ENCODE data around the gene EDIL3.

EDIL3 gene

GRCh38 chr5:84253946-84254345 lies 130.7 kb downstream of the EDIL3 start:
- H3K4me3 ChIP-seq (ENCODE audit: control insufficient read depth, low read depth, low read length), result no peak overlapping the region
- no peak for DNase-seq (ENCODE audit: low read depth)
- no peak for TF ChIP-seq CTCF (conservative IDR thresholded peaks at IDR 0.05; ENCODE audit: control insufficient read depth, insufficient read depth, low read depth, low read length)

DNA sequence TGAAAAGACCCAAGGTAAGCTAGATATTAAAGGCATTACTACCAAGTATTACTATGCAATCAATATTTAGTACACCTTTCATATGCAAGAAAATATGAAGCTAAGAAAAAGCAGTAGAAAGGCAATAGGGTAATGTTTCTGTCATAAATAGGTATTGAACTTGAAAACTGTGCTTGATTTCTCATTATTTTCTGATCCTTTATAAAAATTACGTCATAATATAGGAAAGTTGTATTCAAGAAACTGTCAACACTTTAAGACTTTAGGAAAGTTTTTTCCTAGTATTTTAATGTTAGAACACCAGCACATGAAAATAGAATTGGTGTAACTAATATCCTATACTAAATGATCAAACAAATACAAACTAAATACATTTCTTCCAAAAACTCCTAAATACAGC lies 133.2 kb downstream of the EDIL3 start:
- TF ChIP-seq CTCF (conservative IDR thresholded peaks at IDR 0.05; ENCODE audit: control insufficient read depth, insufficient read depth, low read depth, low read length), result no peak
- no peak for DNase-seq (ENCODE audit: low read depth)
- H3K4me3 ChIP-seq (ENCODE audit: control insufficient read depth, low read depth, low read length), result no peak overlapping the region

DNA sequence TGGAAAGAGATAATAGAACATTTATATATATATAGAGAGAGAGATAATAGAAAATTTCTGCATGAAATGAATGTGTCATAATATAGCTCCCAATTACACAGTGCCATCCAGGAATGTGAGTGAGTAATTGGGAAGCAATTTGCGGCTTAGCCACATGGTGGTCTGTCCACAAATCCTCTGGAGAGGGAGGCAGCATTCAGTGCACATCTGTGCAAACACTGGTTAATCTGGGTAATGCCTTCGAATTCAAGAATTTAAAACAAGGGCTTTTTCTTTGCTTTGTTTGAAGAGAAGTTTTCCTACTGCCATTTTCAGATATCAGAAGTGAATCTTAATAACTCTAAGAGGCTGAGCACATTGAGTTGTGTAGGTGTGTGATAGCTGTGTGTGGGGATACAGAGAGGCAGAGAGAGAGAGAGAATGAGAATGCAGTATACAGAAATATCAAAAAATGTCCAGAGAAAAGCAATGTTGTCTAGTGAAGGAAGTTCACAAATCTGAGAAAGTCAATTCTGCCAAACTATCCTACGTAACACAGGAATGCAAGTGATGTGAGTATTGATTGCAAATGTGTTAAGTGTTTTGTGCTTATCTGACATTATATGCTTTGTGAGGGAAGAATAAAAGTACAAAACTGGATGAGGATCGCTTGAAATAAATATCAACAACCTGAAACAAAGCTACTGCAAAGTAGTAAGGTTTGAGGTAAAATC lies 134.6 kb downstream of the EDIL3 start:
- DNase-seq (ENCODE audit: low read depth), result peak; percentile 79
- no peak for TF ChIP-seq CTCF (conservative IDR thresholded peaks at IDR 0.05; ENCODE audit: control insufficient read depth, insufficient read depth, low read depth, low read length)
- no peak overlapping the region for H3K4me3 ChIP-seq (ENCODE audit: control insufficient read depth, low read depth, low read length)

DNA sequence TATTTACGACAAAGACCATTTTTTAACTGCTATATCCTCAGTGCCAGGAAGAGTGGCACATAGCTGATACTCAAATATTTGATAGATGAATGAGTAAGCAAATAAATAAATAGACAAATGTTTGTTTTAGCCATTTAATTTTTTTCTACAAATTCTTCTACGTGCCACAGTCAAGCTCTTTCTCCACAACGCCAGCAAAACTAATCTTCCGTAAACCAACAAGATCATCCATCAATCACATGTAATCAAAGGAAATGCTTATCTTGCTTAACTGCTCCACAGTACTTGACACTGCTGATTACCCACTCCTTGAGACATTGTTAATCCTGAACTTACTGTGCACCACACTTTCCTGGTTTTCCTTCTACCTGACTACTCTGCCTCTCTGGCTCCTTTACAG lies 136.7 kb downstream of the EDIL3 start:
- no peak overlapping the region for H3K4me3 ChIP-seq (ENCODE audit: control insufficient read depth, low read depth, low read length)

GRCh38 chr5:84242286-84242685 lies 142.4 kb downstream of the EDIL3 start:
- DNase-seq (ENCODE audit: low read depth), result peak; percentile 51
- no peak for TF ChIP-seq CTCF (conservative IDR thresholded peaks at IDR 0.05; ENCODE audit: control insufficient read depth, insufficient read depth, low read depth, low read length)
- no peak overlapping the region for H3K4me3 ChIP-seq (ENCODE audit: control insufficient read depth, low read depth, low read length)

More for the DNA sequence above, 136.7 kb downstream of the EDIL3 start:
- no peak for TF ChIP-seq CTCF (conservative IDR thresholded peaks at IDR 0.05; ENCODE audit: control insufficient read depth, insufficient read depth, low read depth, low read length)
- no peak for DNase-seq (ENCODE audit: low read depth)

GRCh38 chr5:84239494-84239893 lies 145.2 kb downstream of the EDIL3 start:
- no peak for TF ChIP-seq CTCF (conservative IDR thresholded peaks at IDR 0.05; ENCODE audit: control insufficient read depth, insufficient read depth, low read depth, low read length)
- peak; percentile 61 for DNase-seq (ENCODE audit: low read depth)
- H3K4me3 ChIP-seq (ENCODE audit: control insufficient read depth, low read depth, low read length), result no peak overlapping the region
